ENCODE data around the gene DDX5.
A peak's percentile ranks its signal among the peaks of the same experiment; 100 is the strongest.
"Not testable (repeated sequence)": the region's sequence is repeated elsewhere in the genome, so short reads cannot be mapped to it uniquely, and the experiment has no call there.

The DDX5 gene

DNA sequence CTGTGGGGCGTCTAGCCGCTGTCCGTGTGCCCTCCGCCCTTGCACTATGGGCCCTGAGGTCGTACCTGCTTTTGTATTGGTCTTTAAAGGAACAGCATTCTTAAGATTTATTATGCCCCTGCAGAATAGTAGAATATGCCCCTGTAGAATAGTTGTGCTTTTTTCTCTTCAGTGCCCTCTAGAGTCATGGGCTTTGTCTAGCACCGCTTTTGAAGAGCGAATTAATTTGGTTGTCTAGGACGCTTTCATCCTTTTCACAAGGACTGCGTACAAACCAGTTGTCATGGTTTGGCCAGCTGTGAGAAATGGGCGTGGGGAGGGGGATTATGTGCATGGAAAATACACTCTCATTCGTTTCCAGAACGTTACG, 1.3 kb upstream of the DDX5 start:
- DNase-seq (ENCODE audit: low read depth): no peak

GRCh38 chr17:64506576-64507412, 705 bp upstream of the DDX5 start, which contains the start of gene CEP95:
CEP95 (plus strand) TSS chr17:64506977; CDS start chr17:64507098, 121 bp downstream.
- DNase-seq (ENCODE audit: low read depth): peak; percentile 77

- peak; percentile 79 for DNase-seq (ENCODE audit: low read depth)
These were observed 519 bp downstream of the DDX5 start for GRCh38 chr17:64505340-64506200.

- no peak for DNase-seq (ENCODE audit: low read depth)
These were observed 1.2 kb downstream of the DDX5 start for GRCh38 chr17:64504769-64505339.

DNA sequence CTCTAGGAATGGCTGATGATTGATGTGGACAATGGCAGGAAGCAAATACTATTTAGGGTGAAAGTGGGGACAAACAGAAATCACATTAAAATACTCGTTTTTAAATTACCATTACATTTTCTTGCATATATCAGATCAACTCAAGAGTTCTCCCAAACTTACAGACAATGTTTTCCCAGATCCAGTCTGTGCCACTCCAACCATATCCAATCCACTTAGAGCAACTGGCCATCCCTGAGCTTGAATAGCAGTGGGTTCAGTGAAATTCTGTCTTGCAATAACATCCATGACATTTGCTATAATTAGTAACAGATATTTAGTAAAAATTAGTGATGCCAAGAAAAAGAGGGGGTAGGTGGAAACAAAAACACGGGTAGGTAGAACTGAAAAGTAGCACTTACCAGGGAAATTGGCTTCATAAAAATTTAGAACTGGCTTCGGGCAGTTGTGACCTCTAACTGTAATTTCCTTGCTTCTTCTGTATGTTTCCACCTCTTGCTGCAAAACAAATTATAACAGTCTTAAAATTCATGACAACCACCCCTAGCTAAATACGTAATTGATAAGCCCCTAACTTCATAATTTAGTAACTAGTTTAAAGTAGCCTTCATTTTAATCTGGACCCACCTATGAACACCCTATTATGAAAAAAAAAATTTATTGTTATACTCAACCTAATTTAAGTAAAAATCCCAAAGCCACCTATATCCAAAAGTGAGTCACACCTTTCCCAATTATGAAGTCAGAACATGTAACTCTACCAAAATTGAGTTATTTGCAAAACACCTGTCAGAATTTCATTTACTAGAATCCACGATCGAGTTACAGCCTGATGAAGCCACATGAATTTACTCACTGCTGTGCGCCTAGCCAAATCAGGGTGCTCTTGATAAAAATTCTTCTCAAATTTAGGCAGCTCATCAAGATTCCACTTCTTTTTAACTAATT, 2.0 kb downstream of the DDX5 start:
- no peak for DNase-seq (ENCODE audit: low read depth)

DNA sequence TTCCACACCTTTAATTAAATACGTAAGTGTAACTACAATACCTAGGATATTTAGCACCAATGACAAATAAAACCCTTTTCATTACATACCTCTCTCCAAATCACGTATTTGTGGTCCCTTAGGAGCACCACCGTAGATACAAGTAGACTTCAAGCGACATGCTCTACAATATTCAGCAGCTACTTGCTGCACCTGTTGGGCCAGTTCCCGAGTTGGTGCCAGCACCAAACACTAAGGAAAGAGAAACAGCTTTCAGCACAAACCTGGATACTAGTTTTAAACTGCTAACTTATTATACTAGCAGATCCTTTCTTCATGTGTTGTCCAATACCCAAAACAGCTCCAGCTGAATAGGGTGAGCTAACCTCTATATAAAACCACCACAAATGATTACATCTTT, 2.7 kb downstream of the DDX5 start:
- DNase-seq (ENCODE audit: low read depth): no peak

DNA sequence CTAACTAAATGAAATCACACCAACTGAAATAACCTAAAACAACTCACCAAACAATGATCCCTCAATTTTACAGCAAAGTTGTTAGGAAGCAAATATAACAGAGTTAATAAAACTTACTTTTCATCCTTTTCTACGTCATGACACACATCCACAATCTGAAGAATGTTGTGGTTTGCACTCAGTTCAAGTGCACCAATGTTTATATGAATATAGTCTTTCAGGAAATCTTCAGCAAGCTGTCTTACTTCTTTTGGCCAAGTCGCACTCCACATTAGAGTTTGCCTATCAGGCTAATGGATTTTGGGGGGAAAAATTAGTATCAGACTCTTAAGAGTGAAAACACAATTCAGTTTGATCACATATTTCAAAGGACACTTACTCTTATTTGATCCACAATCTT, 3.3 kb downstream of the DDX5 start:
- DNase-seq (ENCODE audit: low read depth): no peak

DNA sequence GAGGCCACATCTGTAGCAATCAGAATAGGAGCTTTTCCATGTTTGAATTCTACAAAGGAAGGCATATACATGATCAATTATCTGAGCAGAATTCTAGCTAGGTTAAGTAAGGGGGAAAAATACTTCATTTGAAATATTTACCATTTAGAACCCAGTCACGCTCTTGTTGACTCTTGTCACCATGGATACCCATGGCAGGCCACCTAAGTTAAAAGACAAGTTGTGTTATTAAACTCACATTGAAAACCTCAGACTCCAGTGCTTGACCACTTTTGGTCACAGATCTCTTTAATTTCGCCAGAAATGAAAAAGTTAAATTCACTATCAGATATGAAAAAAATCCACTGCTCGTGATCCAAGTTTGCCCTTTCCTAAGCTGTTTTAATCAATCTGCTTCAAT, 4.1 kb downstream of the DDX5 start:
- DNase-seq (ENCODE audit: low read depth): no peak

DNA sequence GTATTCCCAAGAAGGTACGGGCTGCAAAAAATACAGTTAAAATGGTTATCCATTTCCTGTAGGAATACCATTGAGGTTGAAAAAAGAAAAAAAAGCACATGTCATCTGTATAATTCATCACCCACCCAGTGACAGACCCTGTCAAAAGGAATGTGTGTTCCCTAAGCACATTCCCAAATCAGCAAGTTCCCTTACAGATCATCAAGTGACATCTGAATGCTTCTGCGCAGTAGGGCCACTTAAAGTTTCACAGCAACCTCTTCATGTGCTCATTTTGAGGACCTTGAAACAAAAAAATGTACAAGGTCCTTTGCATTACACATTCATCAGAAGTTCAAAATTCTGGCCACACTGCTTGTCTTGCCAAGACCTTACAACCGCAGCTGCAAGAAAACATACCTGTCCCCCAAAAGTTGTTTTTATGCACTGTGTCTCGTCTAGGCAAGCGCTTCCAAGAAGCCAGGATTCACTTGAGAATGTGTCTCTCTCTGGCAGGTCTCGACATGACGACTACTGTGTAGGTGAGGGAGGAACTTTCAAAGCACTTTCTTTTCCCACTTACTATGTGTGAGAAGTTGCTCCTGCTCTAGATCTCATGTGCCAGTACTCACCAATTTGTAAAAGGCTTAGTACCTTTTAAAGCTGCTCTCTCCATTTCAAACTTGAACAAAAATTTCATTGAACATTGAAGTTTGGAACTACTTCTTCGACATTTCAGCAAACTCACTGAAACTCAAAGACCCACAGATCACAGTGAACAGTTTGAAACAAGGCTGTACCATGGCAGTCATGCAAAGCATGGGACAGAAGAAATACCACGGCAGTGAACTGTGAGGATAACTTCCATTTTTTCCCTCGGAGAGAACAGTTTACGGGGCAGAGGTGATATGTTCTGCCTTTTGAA, 5.0 kb downstream of the DDX5 start:
- no peak for DNase-seq (ENCODE audit: low read depth)

DNA sequence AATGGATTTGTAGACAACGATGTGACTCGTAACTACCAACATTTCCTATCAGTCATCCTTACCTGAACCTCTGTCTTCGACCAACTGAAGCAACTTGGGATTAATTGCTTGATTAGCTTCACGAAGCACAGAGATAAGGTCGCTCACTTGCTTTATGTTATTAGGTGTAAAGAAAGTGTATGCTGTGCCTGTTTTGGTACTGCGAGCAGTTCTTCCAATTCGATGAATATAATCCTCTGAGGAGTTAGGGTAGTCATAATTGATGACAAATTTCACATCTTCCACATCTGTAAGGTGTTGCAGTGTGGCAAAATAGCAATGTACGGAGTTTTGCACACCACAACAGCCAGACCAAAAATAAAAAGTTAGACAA, 5.6 kb downstream of the DDX5 start:
- no peak for DNase-seq (ENCODE audit: low read depth)

GRCh38 chr17:64499805-64500486, 6.1 kb downstream of the DDX5 start:
- no peak for DNase-seq (ENCODE audit: low read depth)

DNA sequence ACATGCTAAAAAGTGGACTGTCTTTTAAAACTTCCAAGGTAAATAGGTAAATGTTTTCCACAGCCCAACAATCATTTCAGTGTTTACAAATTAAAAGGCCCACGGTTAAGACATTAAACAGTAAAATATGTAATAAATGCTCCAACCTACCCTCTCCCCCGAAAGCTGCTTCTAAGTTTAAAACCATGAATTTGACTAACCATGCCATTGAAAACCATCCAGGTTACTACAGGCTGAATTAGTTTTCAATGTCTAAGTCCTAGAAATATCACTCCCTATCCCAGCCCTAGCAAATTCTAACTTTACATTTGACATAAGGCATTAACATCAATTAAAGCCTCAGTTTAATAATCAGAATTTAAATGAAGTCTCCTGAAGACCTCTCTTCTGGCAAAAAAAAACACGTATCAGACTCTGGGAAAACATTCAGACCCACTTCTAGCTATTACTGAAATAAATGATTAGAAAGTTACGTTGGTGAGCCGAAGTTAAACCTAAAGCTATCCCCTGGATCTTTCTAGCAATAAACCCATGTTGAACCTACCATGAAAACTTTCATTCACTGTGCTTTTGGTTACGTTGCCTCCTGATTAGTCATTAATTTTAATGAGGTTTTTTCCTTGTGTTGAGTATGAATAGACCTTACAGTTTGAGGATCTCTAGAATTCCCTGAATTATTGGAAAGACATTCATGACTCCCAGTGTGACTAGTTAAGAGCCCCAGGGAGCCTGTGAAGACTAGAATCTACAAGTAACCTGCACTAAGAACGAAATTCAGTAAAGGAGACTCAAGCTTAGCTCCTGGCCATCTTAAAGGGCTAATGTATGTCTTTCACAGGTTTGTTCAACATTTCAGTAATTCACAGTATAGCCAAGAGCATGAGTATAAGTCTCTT, 7.5 kb downstream of the DDX5 start:
- no peak for DNase-seq (ENCODE audit: low read depth)

- DNase-seq (ENCODE audit: low read depth): no peak
These were observed 8.5 kb downstream of the DDX5 start for GRCh38 chr17:64497565-64498035.

- DNase-seq (ENCODE audit: low read depth): peak; percentile 93
These were observed 9.1 kb downstream of the DDX5 start, which contains the start of gene POLG2 for GRCh38 chr17:64496786-64497564. POLG2 (minus strand) TSS chr17:64497054; CDS start chr17:64496968, 86 bp downstream.

- no peak for DNase-seq (ENCODE audit: low read depth)
These were observed 9.7 kb downstream of the DDX5 start for GRCh38 chr17:64496348-64496785.

DNA sequence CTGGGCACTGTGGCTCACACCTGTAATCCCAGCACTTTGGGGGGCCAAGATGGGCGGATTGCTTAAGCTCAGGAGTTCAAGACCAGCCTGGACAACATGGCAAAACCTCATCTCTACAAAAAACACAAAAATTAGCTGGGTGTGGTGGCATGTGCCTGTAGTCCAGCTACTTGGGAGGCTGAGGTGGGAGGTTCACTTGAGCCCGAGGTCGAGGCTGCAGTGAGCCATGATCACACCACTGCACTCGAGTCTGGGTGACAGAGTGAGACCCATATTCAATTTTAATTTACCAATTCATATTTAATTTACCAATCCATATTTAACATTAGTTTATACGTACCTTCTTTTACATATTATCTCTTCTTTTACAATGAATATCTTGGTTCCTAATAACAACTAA, 10.8 kb downstream of the DDX5 start:
- not testable (repeated sequence) for DNase-seq (ENCODE audit: low read depth)

DNA sequence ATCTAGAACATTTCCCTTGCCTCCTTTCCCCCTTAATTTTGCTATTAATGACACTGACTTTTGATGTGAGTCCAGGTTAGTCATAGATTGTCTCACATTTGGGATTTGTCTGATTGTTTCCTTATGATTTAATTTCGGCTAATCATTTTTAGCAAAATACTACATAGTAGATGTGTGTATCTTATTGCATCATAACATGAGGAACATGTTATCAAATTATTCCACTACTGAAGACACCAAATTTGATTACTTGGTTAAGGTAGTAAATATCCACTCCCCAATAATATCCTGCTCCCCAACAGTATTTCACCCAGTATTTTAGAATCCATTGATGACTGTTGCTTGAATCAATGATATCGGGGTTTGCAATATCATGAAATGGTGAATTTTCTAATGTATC, 12.0 kb downstream of the DDX5 start:
- no peak for DNase-seq (ENCODE audit: low read depth)
